CD4-positive, alpha-beta T cell treated with Interleukin-1 beta for 1 hour (primary cell): Measurements from ENCODE around the gene KAT5.
"Not testable (repeated sequence)": the region's sequence is repeated elsewhere in the genome, so short reads cannot be mapped to it uniquely, and the experiment has no call there.

Experiments used
- DNase-seq, 2 donors: peaks; one replicate each; pipeline ENCODE4 v3.0.0-alpha.2; 2020 to 2022

KAT5 gene

GRCh38 chr11:65762169-65762568 is 50.1 kb downstream of the KAT5 start:
- DNase-seq, result not testable (repeated sequence)

DNA sequence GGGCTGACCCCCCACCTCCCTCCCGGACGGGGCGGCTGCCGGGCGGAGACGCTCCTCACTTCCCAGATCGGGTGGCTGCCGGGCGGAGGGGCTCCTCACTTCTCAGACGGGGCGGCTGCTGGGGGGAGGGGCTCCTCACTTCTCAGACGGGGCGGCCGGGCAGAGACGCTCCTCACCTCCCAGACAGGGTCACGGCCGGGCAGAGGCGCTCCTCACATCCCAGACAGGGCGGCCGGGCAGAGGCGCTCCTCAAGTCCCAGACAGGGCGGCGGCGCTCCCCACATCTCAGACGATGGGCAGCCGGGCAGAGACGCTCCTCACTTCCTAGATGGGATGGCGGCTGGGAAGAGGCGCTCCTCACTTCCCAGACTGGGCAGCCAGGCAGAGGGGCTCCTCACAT is 50.8 kb downstream of the KAT5 start:
- not testable (repeated sequence) for DNase-seq

DNA sequence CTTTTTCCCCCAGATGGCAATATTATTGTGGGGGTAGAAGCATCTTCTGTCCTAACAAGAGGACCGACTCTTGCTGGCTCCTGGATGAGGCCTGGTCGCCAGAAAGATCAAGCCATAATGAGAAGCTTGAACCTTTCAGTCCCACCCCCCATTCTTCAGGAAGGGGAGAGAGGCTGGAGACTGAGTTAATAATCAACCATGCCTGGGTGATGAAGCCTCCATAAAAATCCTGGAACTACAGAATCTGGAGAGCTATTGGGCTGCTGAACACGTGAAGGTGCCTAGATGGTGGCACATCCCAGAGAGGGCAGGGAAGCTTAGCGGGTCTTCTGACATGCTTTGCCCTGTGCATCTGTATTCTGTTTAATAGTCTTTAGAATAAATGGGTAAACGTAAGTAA is 52.4 kb downstream of the KAT5 start:
- DNase-seq, result no peak

GRCh38 chr11:65766535-65766934 is 54.5 kb downstream of the KAT5 start:
- no peak for DNase-seq

- DNase-seq, result no peak
These were observed 55.4 kb downstream of the KAT5 start for GRCh38 chr11:65767406-65767805.

GRCh38 chr11:65767806-65768205 is 55.8 kb downstream of the KAT5 start:
- DNase-seq, result not testable (repeated sequence)
